ENCODE data around the gene BARHL1.

The BARHL1 gene

DNA sequence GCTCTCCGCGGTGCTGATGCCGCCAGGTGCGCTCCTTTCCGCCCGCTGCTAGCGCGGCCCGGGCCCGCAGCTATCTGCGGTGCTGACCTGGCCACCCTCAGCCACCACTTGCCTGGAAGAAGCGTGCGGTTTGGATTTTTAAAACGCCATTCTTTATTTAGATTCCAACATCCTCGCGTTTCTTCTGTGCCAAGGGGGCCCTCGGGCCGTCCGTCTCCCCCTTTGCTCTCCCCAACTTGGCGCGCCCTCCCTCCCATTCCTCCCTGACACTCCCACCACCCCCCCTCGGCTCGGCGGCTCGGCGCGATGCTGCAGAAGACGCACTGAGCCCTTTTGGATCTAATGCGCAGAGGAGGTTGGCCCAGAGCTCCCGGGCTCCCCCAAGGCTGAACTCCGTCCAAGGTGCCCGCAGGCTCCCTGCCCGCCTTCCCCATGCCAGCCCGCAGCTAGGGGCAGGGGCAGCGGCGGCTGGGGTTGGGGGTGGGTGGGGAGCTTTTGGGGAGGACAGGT lies at the start of gene BARHL1:
Gene BARHL1, plus strand, starts transcription at position 331 of the 510 bp plus-strand sequence. CDS start 192 bp downstream, outside the sequence.
- DNase-seq = no peak

DNA sequence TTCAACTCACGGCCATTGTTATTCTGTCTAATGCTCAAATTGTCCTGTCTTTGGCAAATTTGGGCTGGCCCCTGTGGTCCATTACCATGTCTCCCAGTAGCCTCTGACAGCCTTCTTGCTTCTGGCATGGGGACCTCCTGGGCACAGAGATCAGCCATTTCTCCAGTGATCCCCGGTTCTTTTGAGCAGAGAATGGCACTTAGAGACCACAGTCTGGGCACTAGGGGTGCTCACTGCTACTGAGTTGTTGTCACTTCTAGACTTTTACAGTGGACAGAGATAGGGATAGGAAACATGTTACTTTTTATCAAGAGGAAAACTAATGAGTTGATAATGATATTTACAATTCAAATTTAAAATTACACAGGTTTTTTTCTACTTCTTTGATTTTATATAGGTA lies 47.6 kb upstream of the BARHL1 start:
- DNase-seq = no peak

DNA sequence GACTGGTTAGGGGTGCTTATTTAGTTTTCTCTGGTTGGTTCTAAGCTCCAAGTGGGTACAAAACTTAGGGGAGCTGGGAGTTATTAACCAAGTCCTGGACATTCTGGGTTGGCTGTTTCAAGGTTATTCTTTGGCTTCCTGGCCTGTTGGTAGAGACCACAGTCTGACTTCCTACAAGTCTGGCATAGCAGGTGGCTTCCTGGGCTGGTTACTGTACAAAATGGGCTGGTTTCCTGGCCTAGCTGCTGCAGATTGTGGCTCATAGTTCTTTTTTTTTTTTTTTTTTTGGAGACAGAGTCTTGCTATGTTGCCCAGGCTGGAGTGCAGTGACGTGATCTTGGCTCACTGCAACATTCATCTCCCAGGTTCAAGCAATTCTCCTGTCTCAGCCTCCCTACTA lies 46.3 kb upstream of the BARHL1 start:
- no peak for DNase-seq

DNA sequence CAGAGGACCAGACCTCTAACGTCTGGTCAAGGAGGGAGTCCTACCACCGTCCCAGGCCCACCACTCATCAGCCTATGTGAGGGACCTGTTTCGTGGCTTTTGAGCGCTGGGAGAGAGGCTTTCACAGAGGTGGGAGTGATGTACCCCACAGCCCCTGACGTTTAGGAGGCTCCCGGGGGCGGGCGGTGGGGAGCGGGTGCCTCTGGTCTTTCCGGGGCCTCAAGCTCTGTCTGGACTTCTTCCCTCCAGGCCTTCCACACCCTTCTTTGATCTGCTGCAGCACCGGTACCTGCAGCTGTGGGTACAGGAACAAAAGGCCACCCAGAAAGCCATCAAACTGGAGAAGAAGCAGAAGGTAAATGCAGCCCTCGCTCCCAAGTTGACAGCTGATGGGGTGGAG lies 45.1 kb upstream of the BARHL1 start:
- no peak for DNase-seq

DNA sequence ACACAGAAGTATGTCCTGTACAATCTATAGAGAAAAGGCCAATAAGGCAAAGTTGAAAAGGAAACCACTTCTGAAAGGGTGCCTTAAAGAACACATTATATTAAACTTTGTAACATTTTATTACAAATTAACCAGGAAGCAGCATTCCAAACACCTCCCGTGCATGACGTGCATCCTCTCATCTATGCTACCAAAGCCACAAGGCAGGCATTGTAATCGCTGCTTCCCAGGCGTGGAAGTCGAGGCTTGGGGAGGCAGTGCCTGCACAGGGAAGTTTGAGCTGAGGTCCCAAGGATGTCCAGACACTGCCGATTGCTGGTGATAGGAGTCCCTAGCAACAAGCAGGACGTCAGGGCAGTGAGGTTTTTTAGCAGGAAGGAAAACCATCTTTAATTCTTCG lies 44.3 kb upstream of the BARHL1 start:
- no peak for DNase-seq

DNA sequence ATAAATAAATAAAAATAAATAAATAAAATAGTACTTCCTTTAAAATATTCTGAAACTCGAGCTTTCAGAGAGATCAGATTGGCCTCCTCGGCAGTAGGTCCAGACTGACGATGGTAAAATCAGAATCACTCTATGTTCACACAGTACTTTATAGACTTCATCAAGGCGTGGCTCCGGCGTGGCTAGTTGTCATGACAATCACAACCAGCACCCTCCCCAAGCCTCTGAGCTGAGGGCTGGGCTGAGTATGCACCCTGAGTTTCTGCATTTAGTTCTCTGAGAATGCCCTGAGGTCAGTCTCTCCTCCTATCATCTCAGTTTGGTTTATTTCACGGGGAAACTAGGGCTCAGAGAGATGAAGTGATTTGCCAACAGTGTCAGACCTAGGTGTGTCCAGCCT lies 43.3 kb upstream of the BARHL1 start:
- DNase-seq = no peak

DNA sequence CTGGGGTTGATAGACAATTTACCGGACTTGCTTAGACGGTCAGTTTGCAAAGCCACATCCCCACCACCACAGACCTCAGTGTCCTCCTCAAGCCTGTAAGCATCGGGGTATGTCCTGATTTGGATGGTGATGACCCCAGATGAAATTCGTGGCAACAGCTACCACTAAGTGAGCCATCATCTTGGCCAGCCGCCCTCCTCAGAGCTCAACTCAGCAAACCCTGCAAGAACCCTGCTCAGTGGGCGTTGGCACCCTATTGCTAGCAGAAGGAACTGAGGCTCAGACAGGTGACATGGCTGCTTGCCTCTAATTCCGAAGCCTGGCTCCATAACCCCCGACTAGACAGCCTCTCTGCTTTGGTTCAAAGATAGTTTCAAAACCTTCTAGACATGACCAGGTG lies 41.4 kb upstream of the BARHL1 start:
- DNase-seq = no peak

DNA sequence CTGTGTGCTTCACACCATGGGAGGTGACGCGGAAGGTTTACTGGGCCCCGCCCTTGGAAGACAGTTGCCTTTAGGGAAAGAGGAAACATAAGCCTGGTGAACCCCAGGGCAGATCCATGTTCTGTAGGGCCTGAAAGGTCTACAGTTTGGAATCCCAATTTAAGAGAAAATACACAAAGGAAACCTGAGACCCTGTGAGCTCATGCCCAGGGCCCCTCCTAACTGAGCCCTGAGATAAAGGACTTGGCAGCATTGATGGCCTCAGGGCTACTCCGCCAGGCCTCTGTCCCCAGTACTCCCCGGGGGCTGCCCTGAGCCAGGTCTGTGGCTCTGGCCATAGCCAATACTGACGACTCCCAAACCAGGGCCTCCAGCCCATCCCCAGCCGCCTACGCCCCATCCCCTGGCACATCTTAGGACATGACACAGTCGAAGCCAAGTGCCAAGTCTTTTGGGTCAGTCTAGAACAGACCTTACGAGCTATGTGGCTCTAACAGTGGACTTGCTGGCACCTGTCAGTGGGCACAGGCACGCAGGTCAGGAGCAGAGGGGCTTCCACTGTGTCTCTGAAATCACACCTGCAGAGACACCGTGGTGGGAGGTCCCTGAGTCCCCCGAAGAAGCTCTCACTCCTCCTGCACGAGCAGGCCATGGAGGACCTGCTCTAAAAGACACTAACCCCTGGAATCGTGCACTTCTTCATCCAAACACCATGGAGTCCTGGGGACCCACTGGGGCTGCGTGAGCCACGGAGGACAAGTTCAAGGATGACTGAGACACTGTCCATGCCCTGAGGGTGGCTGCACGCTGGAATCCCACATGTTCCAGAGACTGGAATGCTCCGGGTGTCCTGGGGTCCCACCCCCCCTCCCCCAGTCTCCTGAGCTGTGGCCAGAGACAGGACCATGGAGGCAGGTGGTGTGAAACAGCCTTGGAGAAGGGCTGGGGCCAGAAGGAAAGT lies 40.3 kb upstream of the BARHL1 start:
- DNase-seq = no peak

DNA sequence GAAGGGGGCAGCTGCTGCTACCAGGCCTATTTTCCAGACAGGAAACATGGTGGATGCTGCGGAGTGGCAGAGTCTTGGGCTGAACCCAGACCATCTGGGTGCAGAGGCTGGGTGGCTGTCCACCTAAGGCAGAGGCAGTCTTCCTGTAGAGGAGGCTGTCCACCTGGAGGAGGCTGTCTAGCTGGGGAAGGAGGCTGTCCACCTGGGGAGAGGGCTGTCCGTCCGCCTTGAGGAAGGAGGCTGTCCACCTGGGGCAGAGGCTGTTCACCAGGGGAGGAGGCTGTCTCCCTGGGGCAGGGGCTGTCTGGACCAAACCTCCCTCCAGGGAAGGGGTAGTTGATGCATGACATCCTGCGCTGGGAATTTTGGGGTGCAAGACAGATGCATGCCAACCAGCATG lies 39.2 kb upstream of the BARHL1 start:
- no peak for DNase-seq

DNA sequence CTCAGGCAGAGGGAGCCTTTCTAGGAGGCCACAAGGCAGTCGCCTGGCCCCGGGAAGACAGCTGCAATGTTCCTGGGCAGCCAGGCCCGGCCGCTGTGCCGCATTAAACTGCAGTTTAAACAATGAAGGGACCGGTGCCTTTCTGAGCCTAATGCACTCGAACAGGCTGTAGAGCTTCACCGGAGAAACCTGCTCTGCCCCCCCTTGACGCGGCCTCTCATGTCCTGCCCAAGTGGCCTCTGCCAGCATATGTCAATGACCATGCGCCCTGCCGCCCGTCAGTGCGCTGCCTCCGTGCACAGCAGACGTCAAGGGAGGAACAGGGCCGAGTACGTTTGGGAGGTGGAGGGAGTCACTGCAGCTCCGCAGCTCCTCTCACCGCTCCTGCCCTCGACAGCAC lies 38.4 kb upstream of the BARHL1 start:
- DNase-seq = no peak

DNA sequence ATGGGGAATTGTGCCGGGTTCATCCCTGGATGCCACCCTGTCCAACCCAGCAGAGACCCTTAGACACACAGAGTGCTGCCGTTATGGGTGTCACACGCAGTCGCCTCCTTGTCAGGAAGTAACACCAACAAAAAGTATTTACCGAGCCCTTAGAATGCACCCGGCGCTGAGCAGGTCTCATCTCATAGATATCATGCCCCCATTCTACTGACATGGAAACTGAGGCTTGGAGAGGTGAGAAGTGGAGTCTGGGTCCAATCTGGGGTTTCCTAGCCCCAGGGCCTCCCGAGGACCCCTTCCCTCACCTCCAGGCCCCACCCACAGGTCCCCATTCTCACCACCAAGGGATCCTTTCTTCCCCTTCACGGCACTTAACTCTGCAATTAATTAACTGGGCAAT lies 36.8 kb upstream of the BARHL1 start:
- no peak for DNase-seq

DNA sequence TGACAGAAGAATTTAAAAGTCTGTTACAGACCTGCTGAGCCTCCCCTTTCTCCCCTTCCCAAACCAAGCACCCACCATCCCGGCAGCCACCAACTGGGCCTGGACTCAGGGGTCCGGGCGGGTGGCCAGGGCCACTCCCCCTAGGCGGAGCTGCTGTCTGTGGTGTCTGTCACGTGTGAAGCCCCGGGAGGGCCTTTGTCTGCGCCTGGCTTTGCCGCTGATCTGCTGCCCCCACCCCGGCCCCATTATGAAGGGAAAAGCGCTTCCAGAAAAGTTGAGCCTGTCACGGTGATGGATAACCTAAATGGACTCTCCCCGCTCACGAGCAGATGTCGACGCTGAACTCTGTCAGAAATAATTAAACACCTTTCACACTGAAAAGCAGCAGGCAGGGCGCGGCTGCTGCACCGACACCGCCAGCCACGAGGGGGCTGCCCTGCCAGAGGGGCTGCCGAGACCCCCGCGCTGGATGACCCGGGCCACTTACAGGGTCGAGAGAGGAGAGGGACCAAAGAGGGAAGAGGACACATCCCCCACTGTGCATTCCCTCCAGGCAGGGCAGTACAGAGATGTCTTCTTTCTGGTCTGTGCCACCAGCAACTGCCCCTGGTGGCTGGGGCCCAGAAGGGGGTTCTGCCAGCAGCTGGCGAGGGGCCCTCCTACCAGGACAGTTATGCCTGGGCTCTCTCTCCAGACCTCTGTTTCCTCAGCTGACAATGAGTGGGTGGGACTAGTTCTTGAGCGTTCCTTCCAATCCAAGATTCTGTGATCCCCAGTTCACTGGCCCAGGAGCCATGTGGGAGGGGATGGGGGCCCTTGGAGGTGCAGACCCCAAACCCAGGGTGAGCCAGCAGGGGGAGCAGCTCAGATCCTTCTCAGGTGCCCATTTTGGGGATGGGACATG lies 36.0 kb upstream of the BARHL1 start:
- DNase-seq = no peak

DNA sequence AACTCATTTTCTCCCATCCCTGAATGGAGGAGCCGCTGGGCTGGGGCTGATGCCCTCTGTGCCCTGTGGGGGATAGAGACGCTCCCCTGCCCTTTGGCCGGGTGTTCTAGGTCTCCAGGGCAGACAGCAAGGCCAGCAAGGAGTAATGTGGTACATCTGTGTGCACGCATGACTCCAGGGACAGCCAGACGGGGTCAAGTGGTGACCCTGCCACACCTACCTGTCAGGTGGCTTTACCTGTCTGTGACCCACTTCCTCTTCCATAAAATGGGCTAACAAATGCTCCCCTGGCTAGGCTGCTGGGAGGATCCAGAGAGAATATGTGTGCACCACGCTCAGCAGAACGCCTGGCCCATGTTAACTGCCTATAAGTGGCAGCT lies 35.4 kb upstream of the BARHL1 start:
- DNase-seq = no peak

DNA sequence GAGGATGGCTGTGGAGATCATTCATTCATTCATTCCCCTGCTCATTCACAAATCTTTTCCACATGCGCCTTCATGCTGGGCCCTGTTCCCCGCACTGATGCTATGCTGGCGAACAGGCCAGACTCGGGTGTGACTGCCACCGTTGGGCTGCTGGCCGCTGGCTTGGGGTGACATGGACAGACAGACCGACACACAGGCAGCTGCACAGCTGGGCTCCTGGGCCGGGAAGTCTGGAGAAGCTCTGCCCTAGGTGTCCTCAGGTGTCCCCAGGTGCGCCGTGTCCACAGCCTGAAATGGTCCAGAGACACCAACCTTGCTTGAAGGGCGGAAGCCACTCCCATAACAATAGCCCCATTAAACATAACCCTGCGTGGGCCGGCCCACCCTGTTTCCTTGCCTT lies 35.0 kb upstream of the BARHL1 start:
- no peak for DNase-seq

DNA sequence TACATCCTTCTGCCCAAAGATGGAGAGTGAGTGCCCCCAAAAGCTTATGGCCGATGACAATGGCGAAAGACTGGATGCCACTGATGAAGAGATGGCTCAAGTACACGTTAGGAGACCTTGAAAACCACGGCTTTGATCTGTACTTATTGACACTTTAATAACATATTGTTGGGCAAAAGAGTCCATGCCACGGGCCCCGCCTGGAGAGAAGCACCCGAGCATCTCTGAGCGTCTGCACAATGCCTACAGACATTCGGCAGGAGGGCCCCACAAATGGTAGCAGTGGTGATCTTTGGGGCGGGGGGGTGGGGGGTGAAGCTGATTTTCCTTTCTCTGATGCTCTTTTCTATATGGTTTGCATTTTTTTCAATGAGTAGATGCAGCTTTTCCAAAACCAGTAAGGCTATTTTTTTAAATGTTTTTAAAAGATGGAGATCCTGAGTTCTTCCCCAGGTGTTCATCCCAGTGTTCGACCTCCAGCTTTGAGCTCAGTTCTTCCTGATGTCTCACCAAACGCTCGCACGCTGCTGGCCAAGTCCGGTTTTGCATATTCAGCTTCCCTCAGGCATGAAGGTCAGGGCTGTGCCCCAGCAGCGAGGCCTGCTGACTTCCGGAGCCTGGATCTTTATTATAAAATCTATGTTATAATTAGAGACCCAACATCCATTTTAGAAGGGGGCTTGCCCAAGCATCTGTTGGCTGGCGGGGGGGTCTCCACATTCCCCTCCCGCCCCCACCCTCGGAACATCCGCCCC lies 34.3 kb upstream of the BARHL1 start:
- DNase-seq = peak; percentile 28

DNA sequence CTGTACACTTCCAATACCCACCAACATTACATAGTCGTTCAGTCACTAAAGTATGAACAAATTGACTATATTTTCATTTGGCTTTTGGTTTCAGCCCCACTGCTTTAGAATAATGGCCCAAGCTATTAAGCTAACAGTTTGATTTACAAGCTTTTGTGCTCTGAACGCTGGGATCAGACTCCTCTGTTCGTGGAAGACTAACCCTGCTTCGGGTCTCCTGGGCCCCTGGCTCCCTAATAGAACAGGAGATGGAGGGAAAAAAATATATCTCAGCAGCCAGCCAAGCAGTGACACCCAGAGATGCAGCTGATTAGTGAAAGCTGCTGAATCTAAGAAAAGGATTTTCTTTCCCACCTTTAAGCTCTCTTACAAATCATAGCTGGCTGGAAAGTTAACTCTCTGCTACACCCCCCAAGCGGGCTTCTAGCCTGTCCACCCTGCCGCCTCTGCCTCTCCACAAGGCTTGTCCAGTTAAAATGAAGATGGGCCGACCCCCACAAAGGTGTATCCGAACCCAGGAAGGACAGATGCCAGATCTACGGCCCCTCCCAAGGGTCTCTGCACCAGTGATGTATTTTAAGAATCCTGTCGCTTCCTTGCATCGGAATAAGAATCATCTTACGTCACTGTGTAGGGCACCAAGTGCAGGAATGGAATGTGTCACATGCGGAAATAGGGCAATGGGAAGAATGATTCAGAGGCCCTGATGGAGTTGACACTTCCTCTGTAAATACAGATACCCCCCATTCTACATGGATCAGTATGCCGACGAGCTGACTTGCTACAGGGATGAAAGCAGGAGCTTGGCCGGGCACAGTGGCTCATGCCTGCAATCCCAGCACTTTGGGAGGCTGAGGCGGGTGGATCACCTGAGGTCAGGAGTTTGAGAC lies 33.4 kb upstream of the BARHL1 start:
- no peak for DNase-seq

DNA sequence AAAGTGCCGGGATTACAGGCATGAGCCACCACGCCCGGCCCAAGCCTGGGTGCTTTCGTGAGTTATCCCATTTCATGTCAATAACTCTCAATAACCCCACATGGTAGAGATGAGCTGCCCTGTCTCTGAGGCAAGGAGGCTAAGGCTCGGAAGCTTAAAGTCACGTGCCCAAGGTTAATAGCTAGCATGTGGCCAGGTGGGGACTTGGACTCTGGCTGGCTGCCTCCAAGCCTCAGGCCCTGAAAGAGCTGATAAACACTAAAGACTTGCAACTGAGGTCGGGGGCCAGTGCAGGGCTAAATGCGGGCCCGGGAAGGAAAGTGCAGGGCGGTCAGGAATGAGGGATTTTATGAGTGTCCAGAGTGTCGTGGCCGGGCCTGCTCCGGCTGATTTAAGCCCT lies 30.9 kb upstream of the BARHL1 start:
- DNase-seq = no peak

DNA sequence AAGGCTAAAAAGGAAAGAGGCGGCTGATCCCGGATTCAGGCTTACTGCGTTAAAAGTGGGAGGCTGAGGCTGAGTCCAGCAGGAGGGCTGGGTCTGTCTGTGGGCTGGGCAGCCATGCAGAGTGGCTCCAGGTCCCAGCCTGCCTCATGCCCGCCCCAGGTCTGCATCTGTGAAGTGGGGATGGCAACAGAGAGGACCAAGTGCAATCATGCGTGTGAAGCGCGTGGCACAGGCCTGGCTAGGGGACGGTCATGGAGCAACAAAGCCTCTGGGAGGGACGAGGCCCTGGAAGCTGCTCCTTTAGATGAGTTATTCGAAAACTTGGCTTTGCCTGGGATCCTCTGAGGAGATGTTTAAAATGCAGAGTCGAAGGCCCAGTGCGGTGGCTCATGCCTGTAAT lies 30.4 kb upstream of the BARHL1 start:
- DNase-seq = no peak

DNA sequence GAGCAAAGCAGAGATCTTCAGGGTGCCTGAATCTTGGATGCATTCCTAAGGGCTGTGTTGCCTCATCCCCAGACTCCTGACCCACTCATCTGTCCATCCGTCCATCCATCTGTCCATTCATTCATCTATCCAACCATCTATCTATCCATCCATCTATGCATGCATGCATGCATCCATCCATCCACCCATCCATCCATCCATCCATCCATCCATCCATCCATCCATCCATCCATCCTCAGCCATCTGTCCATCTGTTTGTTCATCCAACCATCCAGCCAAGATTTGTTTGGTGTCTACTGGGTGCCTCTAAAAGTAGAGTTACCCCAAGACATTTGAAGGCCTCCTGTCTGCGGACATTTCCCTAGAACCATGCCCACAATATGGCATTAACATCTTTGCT lies 27.7 kb upstream of the BARHL1 start:
- DNase-seq = no peak

DNA sequence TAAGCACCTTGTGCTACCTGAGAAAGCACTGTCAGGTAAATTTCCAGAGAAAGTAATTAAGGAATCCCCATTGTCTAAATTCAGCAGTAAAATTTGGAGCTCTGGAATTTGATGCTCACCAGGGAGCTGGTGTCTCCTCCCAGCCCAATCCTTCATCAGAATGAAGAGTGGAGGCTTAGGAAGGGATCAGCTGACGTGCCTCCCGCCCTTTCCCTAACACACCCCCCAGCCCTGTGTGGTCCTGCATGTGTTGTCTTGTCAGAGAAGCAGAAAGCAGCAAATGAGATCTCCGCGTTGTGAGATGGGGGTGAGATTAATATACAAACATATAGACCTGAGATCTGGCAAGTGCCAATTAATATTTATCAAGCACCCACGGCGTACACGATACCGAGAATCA lies 26.9 kb upstream of the BARHL1 start:
- no peak for DNase-seq

DNA sequence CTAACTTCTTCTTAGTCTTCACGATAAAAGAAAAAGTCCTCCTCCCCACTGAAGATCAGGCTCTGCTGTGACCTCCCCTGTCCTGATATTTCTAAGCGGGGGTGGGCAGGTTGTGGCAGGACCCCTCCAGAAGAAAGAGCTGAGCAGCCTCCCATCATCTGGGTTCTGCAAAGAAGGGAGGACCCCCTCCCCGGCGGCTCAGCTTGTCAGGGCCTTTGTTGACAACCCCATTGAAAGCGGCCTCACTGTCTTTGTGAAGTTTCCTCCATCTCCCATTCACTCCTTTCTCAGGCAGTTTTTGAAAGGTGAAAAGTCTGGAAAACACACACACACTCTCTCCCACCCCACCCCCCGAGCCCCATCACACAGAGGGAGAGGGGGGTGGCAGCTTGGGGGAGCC lies 26.2 kb upstream of the BARHL1 start:
- DNase-seq = no peak

DNA sequence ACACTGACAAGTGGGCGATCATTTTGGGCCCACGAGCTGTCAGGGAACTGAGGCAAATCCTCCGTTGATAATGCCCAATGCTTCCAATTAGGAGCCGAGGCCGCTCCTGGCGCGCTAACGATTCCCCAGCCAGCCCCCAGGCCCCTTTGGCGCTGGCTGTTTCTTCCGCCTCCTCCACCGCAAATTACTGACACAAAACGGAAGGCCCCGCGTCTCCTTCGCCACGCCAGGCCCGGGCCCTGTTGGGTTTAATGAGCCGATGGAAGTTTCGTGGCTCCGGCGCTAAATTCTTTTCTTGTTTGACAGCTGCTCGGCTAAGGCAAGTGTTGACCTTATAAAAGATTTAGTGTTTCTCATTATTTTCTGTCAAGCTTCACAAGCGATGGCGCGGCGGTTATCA lies 25.7 kb upstream of the BARHL1 start:
- no peak for DNase-seq
